ENCODE measurements around the gene UPK1A. TPM values are rescaled to one million over a fixed set of nuclear protein-coding genes. Genes with fewer than 3 reads are reported as not detected.

UPK1A gene
- polyA plus RNA-seq: 0.04 TPM
- long read RNA-seq, donor 1: 0 reads
- long read RNA-seq, donor 2: 0 reads
- long read RNA-seq, donor 3: 0 reads
- long read RNA-seq, donor 4: 0 reads
- long read RNA-seq, donor 5: 0 reads
- long read RNA-seq, donor 6: 0 reads
- long read RNA-seq, donor 7: 0 reads
- long read RNA-seq, donor 8: 0 reads
- long read RNA-seq, donor 9: 0 reads
- long read RNA-seq, donor 10: 0 reads
- long read RNA-seq, donor 11: 0 reads

- no CpG with 5 or more reads among the region's 16 CpGs for WGBS (ENCODE audit: insufficient coverage, low lambda C conversion rate)
- H3K27me3 ChIP-seq (ENCODE audit: control insufficient read depth, insufficient read depth, low read length): no peaks in the 10 kb centered on the region
- no peaks in the 10 kb centered on the region for H3K9me3 ChIP-seq (ENCODE audit: control insufficient read depth, low read depth, low read length)
- H3K36me3 ChIP-seq (ENCODE audit: control insufficient read depth, insufficient read depth, low read length): peaks cover 4% of the 10 kb centered on the region
- peaks cover 4% of the 10 kb centered on the region for H3K4me1 ChIP-seq (ENCODE audit: control insufficient read depth, insufficient read depth, low read length)
- H3K4me3 ChIP-seq (ENCODE audit: low read length): no peak within 1 kb of the TSS
- no peak within 1 kb of the TSS for H3K27ac ChIP-seq (ENCODE audit: low read length)
- no peak for DNase-seq
These were observed at the start of gene UPK1A for GRCh38 chr19:35666251-35666913. Gene UPK1A (plus strand): TSS chr19:35666517. CDS start chr19:35666813, 296 bp downstream.

- H3K36me3 ChIP-seq (ENCODE audit: control insufficient read depth, insufficient read depth, low read length): peaks cover 31% of the 10 kb centered on the region
- no peak overlapping the region for H3K27ac ChIP-seq (ENCODE audit: low read length)
- WGBS (ENCODE audit: insufficient coverage, low lambda C conversion rate): no CpG with 5 or more reads among the region's 7 CpGs
- H3K4me3 ChIP-seq (ENCODE audit: low read length): no peak overlapping the region
- H3K4me1 ChIP-seq (ENCODE audit: control insufficient read depth, insufficient read depth, low read length): no peaks in the 10 kb centered on the region
- DNase-seq: no peak
- H3K9me3 ChIP-seq (ENCODE audit: control insufficient read depth, low read depth, low read length): no peaks in the 10 kb centered on the region
- H3K27me3 ChIP-seq (ENCODE audit: control insufficient read depth, insufficient read depth, low read length): no peaks in the 10 kb centered on the region
These were observed 47.5 kb upstream of the UPK1A start for GRCh38 chr19:35618857-35619256.

GRCh38 chr19:35619290-35619923 is 46.9 kb upstream of the UPK1A start:
- no peak for DNase-seq
- Histone ChIP-seq H3K36me3 (ENCODE audit: control insufficient read depth, insufficient read depth, low read length) (peaks cover 31% of the 10 kb centered on the region), H3K4me1 (ENCODE audit: control insufficient read depth, insufficient read depth, low read length) (no peaks in the 10 kb centered on the region), H3K27ac (ENCODE audit: low read length) (no peak overlapping the region), H3K4me3 (ENCODE audit: low read length) (no peak overlapping the region), H3K9me3 (ENCODE audit: control insufficient read depth, low read depth, low read length) (no peaks in the 10 kb centered on the region), H3K27me3 (ENCODE audit: control insufficient read depth, insufficient read depth, low read length) (no peaks in the 10 kb centered on the region)
- WGBS (ENCODE audit: insufficient coverage, low lambda C conversion rate): no CpG with 5 or more reads among the region's 12 CpGs

- Histone ChIP-seq H3K4me1 (ENCODE audit: control insufficient read depth, insufficient read depth, low read length) (no peaks in the 10 kb centered on the region), H3K4me3 (ENCODE audit: low read length) (no peak overlapping the region), H3K9me3 (ENCODE audit: control insufficient read depth, low read depth, low read length) (no peaks in the 10 kb centered on the region), H3K27me3 (ENCODE audit: control insufficient read depth, insufficient read depth, low read length) (no peaks in the 10 kb centered on the region), H3K27ac (ENCODE audit: low read length) (no peak overlapping the region), H3K36me3 (ENCODE audit: control insufficient read depth, insufficient read depth, low read length) (peaks cover 31% of the 10 kb centered on the region)
- DNase-seq: no peak
- no CpG with 5 or more reads among the region's 17 CpGs for WGBS (ENCODE audit: insufficient coverage, low lambda C conversion rate)
These were observed 46.3 kb upstream of the UPK1A start for GRCh38 chr19:35620001-35620400.

- peaks cover 24% of the 10 kb centered on the region for H3K36me3 ChIP-seq (ENCODE audit: control insufficient read depth, insufficient read depth, low read length)
- no peak overlapping the region for H3K27ac ChIP-seq (ENCODE audit: low read length)
- H3K4me3 ChIP-seq (ENCODE audit: low read length): no peak overlapping the region
- no peak for DNase-seq
- H3K9me3 ChIP-seq (ENCODE audit: control insufficient read depth, low read depth, low read length): no peaks in the 10 kb centered on the region
- H3K27me3 ChIP-seq (ENCODE audit: control insufficient read depth, insufficient read depth, low read length): no peaks in the 10 kb centered on the region
- no peaks in the 10 kb centered on the region for H3K4me1 ChIP-seq (ENCODE audit: control insufficient read depth, insufficient read depth, low read length)
- no CpG with 5 or more reads among the region's 9 CpGs for WGBS (ENCODE audit: insufficient coverage, low lambda C conversion rate)
These were observed 44.6 kb upstream of the UPK1A start for GRCh38 chr19:35621708-35622107.

- no peak for DNase-seq
- Histone ChIP-seq H3K9me3 (ENCODE audit: control insufficient read depth, low read depth, low read length) (no peaks in the 10 kb centered on the region), H3K27me3 (ENCODE audit: control insufficient read depth, insufficient read depth, low read length) (no peaks in the 10 kb centered on the region), H3K36me3 (ENCODE audit: control insufficient read depth, insufficient read depth, low read length) (peaks cover 18% of the 10 kb centered on the region), H3K4me3 (ENCODE audit: low read length) (no peak overlapping the region), H3K4me1 (ENCODE audit: control insufficient read depth, insufficient read depth, low read length) (no peaks in the 10 kb centered on the region), H3K27ac (ENCODE audit: low read length) (no peak overlapping the region)
- WGBS (ENCODE audit: insufficient coverage, low lambda C conversion rate): no CpG with 5 or more reads among the region's 13 CpGs
These were observed 43.6 kb upstream of the UPK1A start for GRCh38 chr19:35622750-35623149.

- H3K9me3 ChIP-seq (ENCODE audit: control insufficient read depth, low read depth, low read length): no peaks in the 10 kb centered on the region
- DNase-seq: no peak
- H3K27me3 ChIP-seq (ENCODE audit: control insufficient read depth, insufficient read depth, low read length): no peaks in the 10 kb centered on the region
- H3K4me3 ChIP-seq (ENCODE audit: low read length): no peak overlapping the region
- no CpG with 5 or more reads among the region's 6 CpGs for WGBS (ENCODE audit: insufficient coverage, low lambda C conversion rate)
- H3K27ac ChIP-seq (ENCODE audit: low read length): no peak overlapping the region
- peaks cover 13% of the 10 kb centered on the region for H3K36me3 ChIP-seq (ENCODE audit: control insufficient read depth, insufficient read depth, low read length)
- H3K4me1 ChIP-seq (ENCODE audit: control insufficient read depth, insufficient read depth, low read length): no peaks in the 10 kb centered on the region
These were observed 42.8 kb upstream of the UPK1A start for GRCh38 chr19:35623327-35624010.

- no peak for DNase-seq
These were observed 38.1 kb upstream of the UPK1A start for GRCh38 chr19:35628264-35628564.

GRCh38 chr19:35628565-35629331 is 37.6 kb upstream of the UPK1A start, which contains the start of gene RBM42:
Gene RBM42 (plus strand): TSS chr19:35629036. CDS start chr19:35629154, 118 bp downstream.
- peak within 1 kb of the TSS; percentile 85 for H3K4me3 ChIP-seq (ENCODE audit: low read length)
- WGBS (ENCODE audit: insufficient coverage, low lambda C conversion rate): no CpG with 5 or more reads among the region's 56 CpGs
- peak; percentile 99 for DNase-seq

More at GRCh38 chr19:35628264-35628564, 38.1 kb upstream of the UPK1A start:
- Histone ChIP-seq H3K36me3 (ENCODE audit: control insufficient read depth, insufficient read depth, low read length) (peaks cover 27% of the 10 kb centered on the region), H3K27ac (ENCODE audit: low read length) (peak overlapping the region; percentile 85), H3K27me3 (ENCODE audit: control insufficient read depth, insufficient read depth, low read length) (no peaks in the 10 kb centered on the region), H3K4me1 (ENCODE audit: control insufficient read depth, insufficient read depth, low read length) (peaks cover 6% of the 10 kb centered on the region), H3K9me3 (ENCODE audit: control insufficient read depth, low read depth, low read length) (no peaks in the 10 kb centered on the region), H3K4me3 (ENCODE audit: low read length) (peak overlapping the region; percentile 85)
- no CpG with 5 or more reads among the region's 9 CpGs for WGBS (ENCODE audit: insufficient coverage, low lambda C conversion rate)

GRCh38 chr19:35629332-35629633 is 37.0 kb upstream of the UPK1A start:
- peaks cover 6% of the 10 kb centered on the region for H3K4me1 ChIP-seq (ENCODE audit: control insufficient read depth, insufficient read depth, low read length)
- peaks cover 37% of the 10 kb centered on the region for H3K36me3 ChIP-seq (ENCODE audit: control insufficient read depth, insufficient read depth, low read length)
- WGBS (ENCODE audit: insufficient coverage, low lambda C conversion rate): no CpG with 5 or more reads among the region's 15 CpGs
- H3K4me3 ChIP-seq (ENCODE audit: low read length): peak overlapping the region; percentile 85
- no peaks in the 10 kb centered on the region for H3K27me3 ChIP-seq (ENCODE audit: control insufficient read depth, insufficient read depth, low read length)
- DNase-seq: no peak
- no peaks in the 10 kb centered on the region for H3K9me3 ChIP-seq (ENCODE audit: control insufficient read depth, low read depth, low read length)
- H3K27ac ChIP-seq (ENCODE audit: low read length): peak overlapping the region; percentile 85

More at GRCh38 chr19:35628565-35629331, 37.6 kb upstream of the UPK1A start, which contains the start of gene RBM42:
- H3K27me3 ChIP-seq (ENCODE audit: control insufficient read depth, insufficient read depth, low read length): no peaks in the 10 kb centered on the region
- H3K4me1 ChIP-seq (ENCODE audit: control insufficient read depth, insufficient read depth, low read length): peaks cover 6% of the 10 kb centered on the region
- H3K36me3 ChIP-seq (ENCODE audit: control insufficient read depth, insufficient read depth, low read length): peaks cover 32% of the 10 kb centered on the region
- H3K9me3 ChIP-seq (ENCODE audit: control insufficient read depth, low read depth, low read length): no peaks in the 10 kb centered on the region
- peak within 1 kb of the TSS; percentile 85 for H3K27ac ChIP-seq (ENCODE audit: low read length)

Data from large intestine (tissue), 12 donors.